ENCODE results near the gene ZNF608.

The ZNF608 gene

DNA sequence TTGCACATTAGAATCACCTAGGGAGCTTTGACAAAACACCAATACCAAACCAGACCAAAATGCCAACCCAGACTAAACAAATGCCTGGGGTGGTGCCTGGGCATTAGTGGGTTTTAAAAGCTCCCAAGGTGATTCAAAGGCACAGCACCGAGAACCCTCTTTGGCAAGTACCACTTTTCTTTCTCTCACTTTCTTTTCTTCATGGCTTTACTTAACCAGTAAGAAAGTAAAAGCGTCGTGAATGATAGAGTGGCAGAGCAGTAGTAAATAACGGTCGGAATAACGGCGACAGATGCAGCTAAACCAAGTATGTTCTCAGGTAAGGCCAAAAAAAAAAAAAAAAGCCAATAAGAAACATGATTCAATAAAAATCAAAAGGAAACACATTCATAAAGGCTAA, 49.5 kb downstream of the ZNF608 start:
- Histone ChIP-seq H3K4me1 (ENCODE audit: insufficient read depth, poor library complexity, severe bottlenecking) (no peaks in the 10 kb centered on the region), H3K27me3 (ENCODE audit: insufficient read depth, poor library complexity, severe bottlenecking) (no peaks in the 10 kb centered on the region), H3K36me3 (ENCODE audit: low read depth) (no peaks in the 10 kb centered on the region), H3K9me3 (ENCODE audit: severe bottlenecking) (no peaks in the 10 kb centered on the region), H3K27ac (ENCODE audit: poor library complexity, severe bottlenecking) (no peak overlapping the region), H3K4me3 (ENCODE audit: severe bottlenecking) (no peak overlapping the region)
- DNase-seq (ENCODE audit: low spot score) (no peak), ATAC-seq (ENCODE audit: low read depth) (no peak)
- TF ChIP-seq, protein P1, sequence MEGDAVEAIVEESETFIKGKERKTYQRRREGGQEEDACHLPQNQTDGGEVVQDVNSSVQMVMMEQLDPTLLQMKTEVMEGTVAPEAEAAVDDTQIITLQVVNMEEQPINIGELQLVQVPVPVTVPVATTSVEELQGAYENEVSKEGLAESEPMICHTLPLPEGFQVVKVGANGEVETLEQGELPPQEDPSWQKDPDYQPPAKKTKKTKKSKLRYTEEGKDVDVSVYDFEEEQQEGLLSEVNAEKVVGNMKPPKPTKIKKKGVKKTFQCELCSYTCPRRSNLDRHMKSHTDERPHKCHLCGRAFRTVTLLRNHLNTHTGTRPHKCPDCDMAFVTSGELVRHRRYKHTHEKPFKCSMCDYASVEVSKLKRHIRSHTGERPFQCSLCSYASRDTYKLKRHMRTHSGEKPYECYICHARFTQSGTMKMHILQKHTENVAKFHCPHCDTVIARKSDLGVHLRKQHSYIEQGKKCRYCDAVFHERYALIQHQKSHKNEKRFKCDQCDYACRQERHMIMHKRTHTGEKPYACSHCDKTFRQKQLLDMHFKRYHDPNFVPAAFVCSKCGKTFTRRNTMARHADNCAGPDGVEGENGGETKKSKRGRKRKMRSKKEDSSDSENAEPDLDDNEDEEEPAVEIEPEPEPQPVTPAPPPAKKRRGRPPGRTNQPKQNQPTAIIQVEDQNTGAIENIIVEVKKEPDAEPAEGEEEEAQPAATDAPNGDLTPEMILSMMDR (IDR thresholded peaks at IDR 0.05; ENCODE audit: poor library complexity, severe bottlenecking): no peak

Measured in RWPE2 (cell line).